ENCODE data around the gene ALOX5AP. TPM values are rescaled to one million over a fixed set of nuclear protein-coding genes. Genes with fewer than 3 reads are reported as not detected.

Gene ALOX5AP
- total RNA-seq, 1 experiment from 2014 or later = not detected

DNA sequence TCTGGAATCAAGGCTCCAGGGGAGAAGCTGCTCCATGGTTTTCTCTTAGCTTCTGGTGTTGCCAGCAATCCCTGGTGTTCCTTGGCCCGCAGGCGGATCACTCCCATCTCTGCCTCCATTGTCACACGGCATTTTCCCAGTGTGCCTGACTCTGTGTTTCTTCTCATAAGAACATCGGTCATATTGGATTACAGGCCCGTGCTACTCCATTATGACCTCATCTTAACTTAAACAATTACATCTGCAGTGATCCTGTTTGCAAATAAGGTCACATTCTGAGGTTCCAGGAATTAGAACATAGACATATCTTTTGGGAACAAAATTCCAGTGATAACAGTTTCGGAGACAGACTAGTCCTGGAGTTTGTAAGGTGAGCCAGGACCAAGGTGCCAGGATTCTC is 23.5 kb upstream of the ALOX5AP start:
- Histone ChIP-seq H3K4me2 (ENCODE audit: low read length) (no peak overlapping the region), H3K9me2 (replicated peaks; ENCODE audit: low read length) (no peaks in the 10 kb centered on the region), H3K4me1 (ENCODE audit: insufficient read depth, low read length) (peaks cover 7% of the 10 kb centered on the region; the same call in 1 of the 2 replicates), H2AFZ (ENCODE audit: low read length) (no peak overlapping the region), H4K20me1 (ENCODE audit: low read length) (no peaks in the 10 kb centered on the region), H3K9ac (ENCODE audit: low read length) (no peak overlapping the region), H3K4me3 (ENCODE audit: low read length) (no peak overlapping the region), H3K9me3 (ENCODE audit: low read length) (no peaks in the 10 kb centered on the region), H3K27me3 (ENCODE audit: low read length) (no peaks in the 10 kb centered on the region), H3K79me2 (ENCODE audit: low read length) (no peaks in the 10 kb centered on the region), H3K27ac (ENCODE audit: low read length) (no peak overlapping the region), H3F3A (ENCODE audit: low read length, unreplicated experiment) (no peaks in the 10 kb centered on the region), H3K36me3 (ENCODE audit: low read depth, low read length) (no peaks in the 10 kb centered on the region)
- intact Hi-C loops (cut with micrococcal nuclease) = no loop called here
- DNase-seq (no peak), ATAC-seq (no peak)
- CTCF ChIA-PET = no interaction called here
- no TSS peak for BruUV-seq (replicated peaks)
- TF ChIP-seq EZH2phosphoT487 (IDR thresholded peaks at IDR 0.05; ENCODE audit: borderline replicate concordance, low read length) (no peak), EZH2 (IDR thresholded peaks at IDR 0.05; ENCODE audit: low read length, unreplicated experiment) (no peak)
- TF ChIP-seq, protein P1, sequence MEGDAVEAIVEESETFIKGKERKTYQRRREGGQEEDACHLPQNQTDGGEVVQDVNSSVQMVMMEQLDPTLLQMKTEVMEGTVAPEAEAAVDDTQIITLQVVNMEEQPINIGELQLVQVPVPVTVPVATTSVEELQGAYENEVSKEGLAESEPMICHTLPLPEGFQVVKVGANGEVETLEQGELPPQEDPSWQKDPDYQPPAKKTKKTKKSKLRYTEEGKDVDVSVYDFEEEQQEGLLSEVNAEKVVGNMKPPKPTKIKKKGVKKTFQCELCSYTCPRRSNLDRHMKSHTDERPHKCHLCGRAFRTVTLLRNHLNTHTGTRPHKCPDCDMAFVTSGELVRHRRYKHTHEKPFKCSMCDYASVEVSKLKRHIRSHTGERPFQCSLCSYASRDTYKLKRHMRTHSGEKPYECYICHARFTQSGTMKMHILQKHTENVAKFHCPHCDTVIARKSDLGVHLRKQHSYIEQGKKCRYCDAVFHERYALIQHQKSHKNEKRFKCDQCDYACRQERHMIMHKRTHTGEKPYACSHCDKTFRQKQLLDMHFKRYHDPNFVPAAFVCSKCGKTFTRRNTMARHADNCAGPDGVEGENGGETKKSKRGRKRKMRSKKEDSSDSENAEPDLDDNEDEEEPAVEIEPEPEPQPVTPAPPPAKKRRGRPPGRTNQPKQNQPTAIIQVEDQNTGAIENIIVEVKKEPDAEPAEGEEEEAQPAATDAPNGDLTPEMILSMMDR (conservative IDR thresholded peaks at IDR 0.05; ENCODE audit: low read depth, low read length) = no peak
- POLR2A ChIA-PET (ENCODE audit: unreplicated experiment) = no interaction called here

DNA sequence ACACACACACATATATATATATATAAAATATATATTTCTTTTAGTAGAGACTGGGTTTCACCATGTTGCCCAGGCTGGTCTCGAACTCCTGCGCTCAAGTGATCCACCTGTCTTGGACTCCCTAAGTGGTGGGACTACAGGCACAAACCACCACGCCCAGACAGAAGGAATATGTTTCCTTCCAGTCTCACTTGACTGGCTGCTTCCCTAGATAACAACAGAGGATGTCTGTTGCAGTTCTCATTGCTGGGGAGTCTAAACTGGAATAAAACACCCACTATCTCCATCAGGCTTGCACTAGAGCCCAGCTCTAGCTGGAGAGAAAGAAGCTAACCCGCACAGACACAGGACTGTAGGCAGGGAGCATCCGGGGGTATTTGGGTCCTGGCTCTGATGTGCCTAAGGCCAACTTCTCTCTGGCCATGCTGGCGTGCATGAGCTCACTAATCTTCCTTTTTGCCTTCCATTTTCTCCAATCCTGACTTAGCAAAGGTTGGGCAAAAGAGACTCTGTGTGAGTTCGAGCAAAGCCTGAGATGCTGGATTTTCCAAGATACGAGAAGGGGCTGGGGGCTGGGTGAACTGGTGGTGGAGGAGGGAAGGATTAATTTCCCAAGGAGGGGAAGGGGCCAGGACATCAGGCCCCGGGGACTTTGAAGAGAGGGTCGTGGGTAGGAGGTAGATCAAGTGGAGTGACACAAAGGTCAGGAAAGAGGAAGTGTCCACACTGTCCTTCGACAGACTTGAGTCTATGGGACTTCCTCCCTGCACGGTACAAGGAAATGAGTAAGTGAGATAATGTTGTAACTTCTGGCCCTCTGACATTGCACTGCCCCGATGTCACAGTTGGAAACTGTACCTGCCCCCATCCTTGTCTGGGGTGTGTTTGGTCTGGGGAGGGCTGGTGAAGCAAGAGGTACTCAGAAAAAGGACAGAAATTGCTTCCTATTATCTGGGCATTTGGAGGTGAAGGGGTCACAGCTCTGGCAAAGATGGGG is 22.5 kb upstream of the ALOX5AP start:
- no TSS peak for BruUV-seq (replicated peaks)
- H3K79me2 ChIP-seq (ENCODE audit: low read length) = no peaks in the 10 kb centered on the region
- TF ChIP-seq, protein P1 (conservative IDR thresholded peaks at IDR 0.05; ENCODE audit: low read depth, low read length) = no peak
- no peak for TF ChIP-seq EZH2 (IDR thresholded peaks at IDR 0.05; ENCODE audit: low read length, unreplicated experiment)
- TF ChIP-seq EZH2phosphoT487 (IDR thresholded peaks at IDR 0.05; ENCODE audit: borderline replicate concordance, low read length) = no peak
- ATAC-seq (no peak; the same call in 1 of the 2 replicates), DNase-seq (no peak)
- H3K27me3 ChIP-seq (ENCODE audit: low read length) = no peaks in the 10 kb centered on the region
- no peaks in the 10 kb centered on the region for H3K36me3 ChIP-seq (ENCODE audit: low read depth, low read length)
- H3K9me2 ChIP-seq (replicated peaks; ENCODE audit: low read length) = no peaks in the 10 kb centered on the region
- H3K9me3 ChIP-seq (ENCODE audit: low read length) = no peaks in the 10 kb centered on the region
- no peaks in the 10 kb centered on the region for H3F3A ChIP-seq (ENCODE audit: low read length, unreplicated experiment)
- H2AFZ ChIP-seq (ENCODE audit: low read length) = no peak overlapping the region
- intact Hi-C loops (cut with micrococcal nuclease) = no loop called here
- H4K20me1 ChIP-seq (ENCODE audit: low read length) = no peaks in the 10 kb centered on the region
- no peak overlapping the region for H3K4me2 ChIP-seq (ENCODE audit: low read length)
- ChIA-PET CTCF (no interaction called here), POLR2A (ENCODE audit: unreplicated experiment) (no interaction called here)
- peaks cover 7% of the 10 kb centered on the region; the same call in 1 of the 2 replicates for H3K4me1 ChIP-seq (ENCODE audit: insufficient read depth, low read length)
- no peak overlapping the region for H3K4me3 ChIP-seq (ENCODE audit: low read length)
- no peak overlapping the region for H3K9ac ChIP-seq (ENCODE audit: low read length)
- no peak overlapping the region for H3K27ac ChIP-seq (ENCODE audit: low read length)

All from PC-3 (cell line).